ENCODE data around the gene RBM12.
A peak's percentile ranks its signal among the peaks of the same experiment; 100 is the strongest.

DNA sequence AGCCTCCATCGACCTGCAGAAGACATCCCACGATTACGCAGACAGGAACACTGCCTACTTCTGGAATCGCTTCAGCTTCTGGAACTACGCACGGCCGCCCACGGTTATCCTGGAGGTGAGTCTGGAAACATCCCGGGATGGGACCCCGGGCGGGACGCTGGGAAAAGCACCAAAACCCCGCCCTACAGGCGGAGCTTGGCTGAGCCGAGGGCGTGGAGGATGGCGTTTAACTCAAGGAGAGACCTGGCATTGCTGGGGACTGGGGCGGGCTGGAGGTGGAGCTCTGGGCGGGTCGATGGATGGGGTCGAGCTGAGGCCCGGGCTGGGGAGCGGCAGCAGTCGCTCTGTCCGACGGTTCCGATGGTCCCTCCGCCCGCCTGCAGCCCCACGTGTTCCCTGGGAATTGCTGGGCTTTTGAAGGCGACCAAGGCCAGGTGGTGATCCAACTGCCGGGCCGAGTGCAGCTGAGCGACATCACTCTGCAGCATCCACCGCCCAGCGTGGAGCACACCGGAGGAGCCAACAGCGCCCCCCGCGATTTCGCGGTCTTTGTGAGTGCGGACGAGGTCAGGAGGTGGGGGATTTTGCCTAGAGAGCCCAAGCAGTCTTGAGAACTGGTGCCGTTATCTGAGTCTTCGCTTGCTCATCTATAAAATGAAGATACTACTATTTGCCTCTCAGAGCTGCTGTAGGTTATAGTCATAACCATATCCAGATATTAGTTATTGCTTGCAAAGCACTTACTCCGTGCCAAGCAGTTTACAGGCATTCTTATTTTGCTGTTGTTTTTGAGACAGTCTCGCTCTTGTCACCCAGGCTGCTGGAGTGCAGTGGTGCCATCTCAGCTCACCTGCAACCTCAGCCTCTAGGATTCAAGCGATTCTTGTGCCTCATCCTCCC lies 45.3 kb downstream of the RBM12 start:
- TF ChIP-seq, protein P1, sequence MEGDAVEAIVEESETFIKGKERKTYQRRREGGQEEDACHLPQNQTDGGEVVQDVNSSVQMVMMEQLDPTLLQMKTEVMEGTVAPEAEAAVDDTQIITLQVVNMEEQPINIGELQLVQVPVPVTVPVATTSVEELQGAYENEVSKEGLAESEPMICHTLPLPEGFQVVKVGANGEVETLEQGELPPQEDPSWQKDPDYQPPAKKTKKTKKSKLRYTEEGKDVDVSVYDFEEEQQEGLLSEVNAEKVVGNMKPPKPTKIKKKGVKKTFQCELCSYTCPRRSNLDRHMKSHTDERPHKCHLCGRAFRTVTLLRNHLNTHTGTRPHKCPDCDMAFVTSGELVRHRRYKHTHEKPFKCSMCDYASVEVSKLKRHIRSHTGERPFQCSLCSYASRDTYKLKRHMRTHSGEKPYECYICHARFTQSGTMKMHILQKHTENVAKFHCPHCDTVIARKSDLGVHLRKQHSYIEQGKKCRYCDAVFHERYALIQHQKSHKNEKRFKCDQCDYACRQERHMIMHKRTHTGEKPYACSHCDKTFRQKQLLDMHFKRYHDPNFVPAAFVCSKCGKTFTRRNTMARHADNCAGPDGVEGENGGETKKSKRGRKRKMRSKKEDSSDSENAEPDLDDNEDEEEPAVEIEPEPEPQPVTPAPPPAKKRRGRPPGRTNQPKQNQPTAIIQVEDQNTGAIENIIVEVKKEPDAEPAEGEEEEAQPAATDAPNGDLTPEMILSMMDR (IDR thresholded peaks at IDR 0.05) = peak; percentile 9 to 29 (median 18)
- no peak for TF ChIP-seq POLR2A (IDR thresholded peaks at IDR 0.05)

Measured in right lobe of liver (tissue), 4 donors.